Heart left ventricle (tissue), 13 donors: Measurements from ENCODE around the gene TBL1XR1.

ENCODE experiments used
- POLR2A ChIP-seq, 2 donors: fragments of 450-650 bp; IDR thresholded peaks; one replicate each; pipeline ENCODE4 v1.6.1; 2017; ENCODE audit warnings: antibody characterized with exemption in 2 of 2, mild to moderate bottlenecking in 2 of 2, moderate library complexity in 2 of 2
- TF ChIP-seq, protein P1 (sequence below), 12 donors: fragments of 200-600 bp; sonication (generic) in 4 of 12; IDR thresholded peaks; one replicate each; pipeline versions ENCODE4 v1.5.0 to v1.8.0; 2018 to 2022; ENCODE audit warnings: antibody characterized with exemption in 12 of 12, mild to moderate bottlenecking in 5 of 12
- donor health status: ischemic (EF 13 %, LVEDD 7.1; RV severe dilation, severe dysfunction).
- donor health status: DM: no; HTN: yes; CAD: no.
- donor health status: DM: no; HTN: no; CAD: no.
- donor health status: ischemic (EF 25% LVEDD 6.9; RV normal size, moderate dysfunction).
- donor health status: ischemic (EF 25% LVEDD 5.7; RV mildly dilated, moderate dysfunction).
- donor health status: ischemic (EF 35%, LVEDD 5.7; RV mildly dilated, moderate dysfunction).
- donor health status: nonischemic (EF 11% LVEDD 7.7; RV severe dilation, severe dysfunction).
- donor health status: DM: yes; HTN: yes; CAD: no.
- donor health status: PGD.
- donor health status: ischemic (EF 29% LVEDD 5.4; RV normal size, mild dysfunction).
- donor health status: nonischemic (EF 23%, LVEDD 6.1; RV moderate dilation, normal function).

DNA sequence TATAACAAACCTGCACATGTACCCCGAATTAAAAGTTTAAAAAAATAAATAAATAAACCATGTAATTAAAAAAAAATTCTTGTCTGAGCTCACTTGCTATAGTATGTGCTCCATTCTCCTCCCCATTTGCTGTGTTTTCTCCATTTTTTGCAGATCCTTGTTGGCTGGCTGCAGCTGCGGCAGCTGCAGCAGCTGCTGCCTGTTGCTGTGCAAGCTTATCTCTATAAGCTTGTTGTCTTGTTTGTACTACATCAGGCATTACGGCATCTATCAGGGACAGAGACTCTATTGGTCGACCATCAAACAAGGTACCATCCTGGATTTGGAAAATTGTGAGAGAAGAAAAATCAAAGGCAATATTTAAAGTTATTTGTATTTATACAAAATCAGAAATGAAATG, 145.9 kb downstream of the TBL1XR1 start:
- no peak for TF ChIP-seq POLR2A (IDR thresholded peaks at IDR 0.05)
- TF ChIP-seq, protein P1, sequence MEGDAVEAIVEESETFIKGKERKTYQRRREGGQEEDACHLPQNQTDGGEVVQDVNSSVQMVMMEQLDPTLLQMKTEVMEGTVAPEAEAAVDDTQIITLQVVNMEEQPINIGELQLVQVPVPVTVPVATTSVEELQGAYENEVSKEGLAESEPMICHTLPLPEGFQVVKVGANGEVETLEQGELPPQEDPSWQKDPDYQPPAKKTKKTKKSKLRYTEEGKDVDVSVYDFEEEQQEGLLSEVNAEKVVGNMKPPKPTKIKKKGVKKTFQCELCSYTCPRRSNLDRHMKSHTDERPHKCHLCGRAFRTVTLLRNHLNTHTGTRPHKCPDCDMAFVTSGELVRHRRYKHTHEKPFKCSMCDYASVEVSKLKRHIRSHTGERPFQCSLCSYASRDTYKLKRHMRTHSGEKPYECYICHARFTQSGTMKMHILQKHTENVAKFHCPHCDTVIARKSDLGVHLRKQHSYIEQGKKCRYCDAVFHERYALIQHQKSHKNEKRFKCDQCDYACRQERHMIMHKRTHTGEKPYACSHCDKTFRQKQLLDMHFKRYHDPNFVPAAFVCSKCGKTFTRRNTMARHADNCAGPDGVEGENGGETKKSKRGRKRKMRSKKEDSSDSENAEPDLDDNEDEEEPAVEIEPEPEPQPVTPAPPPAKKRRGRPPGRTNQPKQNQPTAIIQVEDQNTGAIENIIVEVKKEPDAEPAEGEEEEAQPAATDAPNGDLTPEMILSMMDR (IDR thresholded peaks at IDR 0.05) = no peak
